Smooth muscle cell of trachea (primary cell): Measurements from ENCODE around the gene SH3TC2. TPM values are rescaled to one million over a fixed set of nuclear protein-coding genes. Genes with fewer than 3 reads are reported as not detected.

Source experiments
- total RNA-seq: library from RNA; depleted of rRNA; stranded (reverse); fragments of >200 nt; gene quantifications from 2 replicates; pipeline ENCODE4 v1.2.1, GENCODE V29; 2014

The SH3TC2 gene
- total RNA-seq: 1.5 and 3.3 TPM in 2 replicates

DNA sequence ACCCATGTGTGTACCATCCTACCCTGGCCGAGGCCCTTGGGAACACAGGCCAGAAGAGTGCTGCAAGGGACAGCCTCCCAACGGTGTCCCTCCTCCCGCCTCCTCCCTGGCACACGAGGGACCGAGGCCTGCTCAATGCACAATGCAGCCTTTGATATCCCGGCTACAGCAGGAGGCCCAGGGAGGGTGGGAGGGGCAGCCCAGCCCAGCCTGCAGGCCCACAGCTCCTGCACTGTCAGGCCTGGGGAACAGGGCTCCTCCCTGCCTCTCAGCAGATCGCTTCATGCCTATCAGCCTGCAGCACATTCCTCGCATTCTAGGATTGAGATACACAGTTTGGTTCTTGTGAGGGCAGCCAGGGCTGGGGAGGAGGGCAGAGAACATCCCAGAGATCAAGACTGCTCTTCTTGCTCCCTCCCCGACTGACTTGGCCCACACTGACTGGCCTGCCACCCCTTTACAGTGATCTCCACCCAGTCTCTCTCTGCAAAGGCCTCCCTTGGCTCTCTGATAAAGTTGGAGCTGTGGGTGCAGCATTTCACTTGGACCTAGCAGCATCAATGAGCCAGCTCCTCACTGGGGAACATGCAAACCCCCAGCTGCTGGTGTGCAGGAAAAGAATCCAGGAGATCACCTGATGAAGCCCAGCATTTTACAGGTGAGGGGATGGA is at the start of gene SH3TC2:
Gene SH3TC2 (minus strand): TSS at position 46 of the 671 bp plus-strand sequence. CDS start 40 bp downstream, at position 6.

Other genes starting within 250 kb of the SH3TC2 start
- 1.3 and 2.2 TPM in 2 replicates for gene ADRB2, start 236.5 kb downstream of the SH3TC2 start, total RNA-seq
- 23.1 and 42.5 TPM in 2 replicates for gene ABLIM3, start 78.4 kb upstream of the SH3TC2 start, total RNA-seq
- gene AFAP1L1, start 208.8 kb upstream of the SH3TC2 start, total RNA-seq: 5.1 TPM in 2 replicates